Activated CD4-positive, alpha-beta T cell treated with anti-CD3 and anti-CD28 coated beads, Interleukin-2, amount 10 ng/mL, durations not matched to agents 24 days and 14 days (primary cell): Measurements from ENCODE around the gene DOCK3. TPM values are rescaled to one million over a fixed set of nuclear protein-coding genes. Genes with fewer than 3 reads are reported as not detected.
"Not testable (repeated sequence)": the region's sequence is repeated elsewhere in the genome, so short reads cannot be mapped to it uniquely, and the experiment has no call there.

Experiments used
- DNase-seq: peaks from one replicate; pipeline ENCODE4 v3.0.0; 2022
- H3K27ac Mint-ChIP-seq: one replicate; pipeline ENCODE4 v1.8.0; 2022; ENCODE audit warnings: mild to moderate bottlenecking, mixed read lengths
- H3K27me3 Mint-ChIP-seq: one replicate; pipeline ENCODE4 v1.8.0; 2022; ENCODE audit warnings: mixed read lengths
- H3K36me3 Mint-ChIP-seq: one replicate; pipeline ENCODE4 v1.8.0; 2022; ENCODE audit warnings: low read depth, mild to moderate bottlenecking, mixed read lengths
- H3K4me1 Mint-ChIP-seq: one replicate; pipeline ENCODE4 v1.8.0; 2021; ENCODE audit warnings: mixed read lengths
- H3K4me3 Mint-ChIP-seq: one replicate; pipeline ENCODE4 v1.8.0; 2022; ENCODE audit warnings: mild to moderate bottlenecking, moderate library complexity, mixed read lengths
- H3K9me3 Mint-ChIP-seq: one replicate; pipeline ENCODE4 v1.8.0; 2021; ENCODE audit warnings: mixed read lengths
- intact Hi-C: fragments of 100-400 bp; cut with micrococcal nuclease; formaldehyde crosslinking; loops from one replicate; pipeline ENCODE4 v1.15.1; 2023
- total RNA-seq: library from RNA; stranded (reverse); gene quantifications from 2 replicates; pipeline ENCODE4 v1.2.3, GENCODE V29; 2022

The DOCK3 gene
- total RNA-seq, 1 donor from 2014 or later = 1.8 TPM

- peaks cover 5% of the 10 kb centered on the region for H3K9me3 Mint-ChIP-seq
- H3K36me3 Mint-ChIP-seq = no peaks in the 10 kb centered on the region
- H3K4me1 Mint-ChIP-seq = no peaks in the 10 kb centered on the region
- no peak overlapping the region for H3K27ac Mint-ChIP-seq
- intact Hi-C loops = no loop called here
- no peak overlapping the region for H3K4me3 Mint-ChIP-seq
- DNase-seq = no peak
- H3K27me3 Mint-ChIP-seq = peaks cover 10% of the 10 kb centered on the region
These were observed 687.7 kb downstream of the DOCK3 start for GRCh38 chr3:51362476-51362875.

GRCh38 chr3:51368276-51368675 lies 693.5 kb downstream of the DOCK3 start:
- H3K27ac Mint-ChIP-seq, H3K36me3 Mint-ChIP-seq, H3K4me3 Mint-ChIP-seq, DNase-seq, H3K9me3 Mint-ChIP-seq, H3K4me1 Mint-ChIP-seq, intact Hi-C loops: not testable (repeated sequence)
- peaks cover 10% of the 10 kb centered on the region for H3K27me3 Mint-ChIP-seq

GRCh38 chr3:51371943-51372557 lies 697.3 kb downstream of the DOCK3 start:
- Mint-ChIP-seq H3K9me3 (peaks cover 2% of the 10 kb centered on the region), H3K4me1 (peaks cover 2% of the 10 kb centered on the region), H3K27me3 (no peaks in the 10 kb centered on the region), H3K36me3 (no peaks in the 10 kb centered on the region), H3K27ac (no peak overlapping the region), H3K4me3 (no peak overlapping the region)
- DNase-seq = peak; percentile 90
- intact Hi-C loops = loop anchor here (1.0 to 5.0 kb wide), 4 partner anchors 401 to 805 kb away; partner anchors contain the start of genes C3orf18 and HEMK1

- H3K9me3 Mint-ChIP-seq = no peaks in the 10 kb centered on the region
- no peaks in the 10 kb centered on the region for H3K36me3 Mint-ChIP-seq
- no peaks in the 10 kb centered on the region for H3K27me3 Mint-ChIP-seq
- no peak for DNase-seq
- intact Hi-C loops = loop anchor here (2.0 to 5.0 kb wide), 3 partner anchors 403 to 807 kb away; partner anchors contain the start of genes C3orf18 and HEMK1
- H3K4me1 Mint-ChIP-seq = no peaks in the 10 kb centered on the region
- H3K27ac Mint-ChIP-seq = no peak overlapping the region
- no peak overlapping the region for H3K4me3 Mint-ChIP-seq
These were observed 699.1 kb downstream of the DOCK3 start for GRCh38 chr3:51373658-51374421.

GRCh38 chr3:51374456-51374855 lies 699.7 kb downstream of the DOCK3 start:
- intact Hi-C loops = loop anchor here (5.0 kb wide), 2 partner anchors 697 to 807 kb away; partner anchors contain the start of genes C3orf18 and HEMK1
- Mint-ChIP-seq H3K27ac (no peak overlapping the region), H3K4me3 (no peak overlapping the region), H3K4me1 (peaks cover 1% of the 10 kb centered on the region), H3K36me3 (no peaks in the 10 kb centered on the region), H3K27me3 (no peaks in the 10 kb centered on the region), H3K9me3 (no peaks in the 10 kb centered on the region)
- no peak for DNase-seq

GRCh38 chr3:51375136-51375535 lies 700.4 kb downstream of the DOCK3 start:
- H3K27ac Mint-ChIP-seq = no peak overlapping the region
- H3K27me3 Mint-ChIP-seq = no peaks in the 10 kb centered on the region
- DNase-seq = no peak
- no peaks in the 10 kb centered on the region for H3K36me3 Mint-ChIP-seq
- H3K4me1 Mint-ChIP-seq = peaks cover 2% of the 10 kb centered on the region
- intact Hi-C loops = no loop called here
- H3K9me3 Mint-ChIP-seq = no peaks in the 10 kb centered on the region
- no peak overlapping the region for H3K4me3 Mint-ChIP-seq

- no peak for DNase-seq
- intact Hi-C loops = no loop called here
- Mint-ChIP-seq H3K27me3 (no peaks in the 10 kb centered on the region), H3K9me3 (no peaks in the 10 kb centered on the region), H3K27ac (no peak overlapping the region), H3K4me1 (peaks cover 2% of the 10 kb centered on the region), H3K4me3 (no peak overlapping the region), H3K36me3 (no peaks in the 10 kb centered on the region)
These were observed 700.8 kb downstream of the DOCK3 start for GRCh38 chr3:51375571-51375970.

GRCh38 chr3:51378065-51378464 lies 703.3 kb downstream of the DOCK3 start:
- intact Hi-C loops = no loop called here
- no peaks in the 10 kb centered on the region for H3K27me3 Mint-ChIP-seq
- no peaks in the 10 kb centered on the region for H3K9me3 Mint-ChIP-seq
- H3K27ac Mint-ChIP-seq = no peak overlapping the region
- H3K4me1 Mint-ChIP-seq = peaks cover 2% of the 10 kb centered on the region
- peaks cover 1% of the 10 kb centered on the region for H3K36me3 Mint-ChIP-seq
- H3K4me3 Mint-ChIP-seq = no peak overlapping the region
- no peak for DNase-seq

- H3K27ac Mint-ChIP-seq = no peak overlapping the region
- intact Hi-C loops = no loop called here
- peaks cover 6% of the 10 kb centered on the region for H3K4me1 Mint-ChIP-seq
- H3K4me3 Mint-ChIP-seq = no peak overlapping the region
- H3K27me3 Mint-ChIP-seq = no peaks in the 10 kb centered on the region
- DNase-seq = no peak
- peaks cover 1% of the 10 kb centered on the region for H3K36me3 Mint-ChIP-seq
- H3K9me3 Mint-ChIP-seq = no peaks in the 10 kb centered on the region
These were observed 704.0 kb downstream of the DOCK3 start for GRCh38 chr3:51378726-51379125.

- H3K4me1 Mint-ChIP-seq = peaks cover 10% of the 10 kb centered on the region
- H3K4me3 Mint-ChIP-seq = no peak overlapping the region
- no peaks in the 10 kb centered on the region for H3K27me3 Mint-ChIP-seq
- intact Hi-C loops = no loop called here
- peaks cover 3% of the 10 kb centered on the region for H3K36me3 Mint-ChIP-seq
- H3K9me3 Mint-ChIP-seq = no peaks in the 10 kb centered on the region
- no peak overlapping the region for H3K27ac Mint-ChIP-seq
- DNase-seq = no peak
These were observed 704.6 kb downstream of the DOCK3 start for GRCh38 chr3:51379301-51379700.

- peaks cover 10% of the 10 kb centered on the region for H3K4me1 Mint-ChIP-seq
- H3K27me3 Mint-ChIP-seq = no peaks in the 10 kb centered on the region
- no peak overlapping the region for H3K4me3 Mint-ChIP-seq
- H3K36me3 Mint-ChIP-seq = peaks cover 7% of the 10 kb centered on the region
- H3K27ac Mint-ChIP-seq = no peak overlapping the region
- intact Hi-C loops = loop anchor here (10.0 kb wide), 1 partner anchor 415 kb away; no protein-coding TSS in a partner anchor
- no peak for DNase-seq
- H3K9me3 Mint-ChIP-seq = no peaks in the 10 kb centered on the region
These were observed 705.2 kb downstream of the DOCK3 start for GRCh38 chr3:51379746-51380455.

GRCh38 chr3:51380601-51381332 lies 706.0 kb downstream of the DOCK3 start:
- DNase-seq = no peak
- Mint-ChIP-seq H3K36me3 (peaks cover 14% of the 10 kb centered on the region), H3K27ac (no peak overlapping the region), H3K27me3 (no peaks in the 10 kb centered on the region), H3K4me1 (peaks cover 10% of the 10 kb centered on the region), H3K4me3 (no peak overlapping the region), H3K9me3 (no peaks in the 10 kb centered on the region)
- intact Hi-C loops = loop anchor here (10.0 kb wide), 1 partner anchor 414 kb away; no protein-coding TSS in a partner anchor

- Mint-ChIP-seq H3K27ac (no peak overlapping the region), H3K4me3 (no peak overlapping the region), H3K36me3 (peaks cover 20% of the 10 kb centered on the region), H3K27me3 (no peaks in the 10 kb centered on the region), H3K9me3 (no peaks in the 10 kb centered on the region), H3K4me1 (peaks cover 16% of the 10 kb centered on the region)
- intact Hi-C loops = loop anchor here (10.0 kb wide), 1 partner anchor 413 kb away; no protein-coding TSS in a partner anchor
- DNase-seq = no peak
These were observed 706.6 kb downstream of the DOCK3 start for GRCh38 chr3:51381333-51381705.
